HG02870 (cell line): ENCODE results near the gene PCED1A.
"Not testable (repeated sequence)": the region's sequence is repeated elsewhere in the genome, so short reads cannot be mapped to it uniquely, and the experiment has no call there.

Experiments used
- ATAC-seq: cut with Tn5 transposase; IDR thresholded peaks from one replicate; pipeline ENCODE4 v1.9.1; 2021; ENCODE audit warnings: mild to moderate bottlenecking, moderate library complexity; ENCODE audit not compliant: unreplicated experiment

Gene PCED1A

DNA sequence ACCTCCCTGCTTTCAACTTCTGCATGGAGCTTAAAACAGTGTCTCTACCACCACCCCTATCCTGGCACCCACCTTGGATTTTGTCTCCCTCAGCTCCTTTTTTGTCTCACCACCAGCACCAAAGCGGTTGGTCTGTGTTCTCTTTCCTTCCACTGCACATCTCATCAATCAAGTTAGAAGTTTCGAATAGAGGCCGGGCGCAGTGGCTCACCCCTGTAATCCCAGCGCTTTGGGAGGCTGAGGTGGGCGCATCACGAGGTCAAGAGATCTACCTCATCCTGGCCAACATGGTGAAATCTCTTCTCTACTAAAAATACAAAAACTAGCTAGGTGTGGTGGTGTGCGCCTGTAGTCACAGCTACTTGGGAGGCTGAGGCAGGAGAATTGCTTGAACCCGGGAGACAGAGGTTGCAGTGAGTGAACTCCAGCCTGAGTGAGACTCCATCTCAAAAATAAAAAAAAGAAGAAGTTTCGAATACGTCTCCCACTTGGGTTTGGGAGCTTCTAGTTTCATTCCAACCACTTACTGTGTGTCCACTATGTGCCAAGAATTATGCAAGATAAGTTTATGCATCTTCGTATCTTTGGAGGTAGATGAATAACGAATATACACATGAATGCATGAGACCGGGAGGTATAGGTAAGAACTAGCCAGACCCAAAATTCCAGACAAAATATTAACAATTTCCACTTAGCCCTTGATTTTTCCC, 5.9 kb downstream of the PCED1A start:
- ATAC-seq = no peak

- no peak for ATAC-seq
Measured at GRCh38 chr20:2833761-2834160, 6.7 kb downstream of the PCED1A start.

GRCh38 chr20:2831206-2831605, 9.2 kb downstream of the PCED1A start:
- not testable (repeated sequence) for ATAC-seq

- ATAC-seq = no peak
Measured at GRCh38 chr20:2829376-2829775, 11.1 kb downstream of the PCED1A start.

DNA sequence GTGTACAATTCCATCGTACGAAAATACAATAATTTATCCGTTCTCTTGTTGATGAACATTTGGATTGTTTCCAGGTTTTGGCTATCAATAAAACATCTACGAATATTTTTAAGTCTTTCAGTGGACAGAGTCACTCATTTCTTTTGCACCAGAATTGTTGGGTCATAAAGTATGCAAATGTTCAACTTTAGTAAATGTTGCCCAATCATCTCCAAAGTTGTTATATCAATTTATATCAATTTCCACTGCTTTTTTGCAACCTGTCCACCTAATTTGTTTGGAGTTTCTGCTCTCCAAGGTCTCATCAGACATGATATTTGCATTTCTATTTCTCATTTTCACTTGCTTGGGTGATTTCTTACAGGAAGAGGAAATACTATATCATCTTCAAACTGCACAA, 13.8 kb downstream of the PCED1A start:
- no peak for ATAC-seq

- ATAC-seq = no peak
Measured at GRCh38 chr20:2825761-2826160, 14.7 kb downstream of the PCED1A start.

GRCh38 chr20:2822073-2822472, 18.4 kb downstream of the PCED1A start:
- no peak for ATAC-seq

DNA sequence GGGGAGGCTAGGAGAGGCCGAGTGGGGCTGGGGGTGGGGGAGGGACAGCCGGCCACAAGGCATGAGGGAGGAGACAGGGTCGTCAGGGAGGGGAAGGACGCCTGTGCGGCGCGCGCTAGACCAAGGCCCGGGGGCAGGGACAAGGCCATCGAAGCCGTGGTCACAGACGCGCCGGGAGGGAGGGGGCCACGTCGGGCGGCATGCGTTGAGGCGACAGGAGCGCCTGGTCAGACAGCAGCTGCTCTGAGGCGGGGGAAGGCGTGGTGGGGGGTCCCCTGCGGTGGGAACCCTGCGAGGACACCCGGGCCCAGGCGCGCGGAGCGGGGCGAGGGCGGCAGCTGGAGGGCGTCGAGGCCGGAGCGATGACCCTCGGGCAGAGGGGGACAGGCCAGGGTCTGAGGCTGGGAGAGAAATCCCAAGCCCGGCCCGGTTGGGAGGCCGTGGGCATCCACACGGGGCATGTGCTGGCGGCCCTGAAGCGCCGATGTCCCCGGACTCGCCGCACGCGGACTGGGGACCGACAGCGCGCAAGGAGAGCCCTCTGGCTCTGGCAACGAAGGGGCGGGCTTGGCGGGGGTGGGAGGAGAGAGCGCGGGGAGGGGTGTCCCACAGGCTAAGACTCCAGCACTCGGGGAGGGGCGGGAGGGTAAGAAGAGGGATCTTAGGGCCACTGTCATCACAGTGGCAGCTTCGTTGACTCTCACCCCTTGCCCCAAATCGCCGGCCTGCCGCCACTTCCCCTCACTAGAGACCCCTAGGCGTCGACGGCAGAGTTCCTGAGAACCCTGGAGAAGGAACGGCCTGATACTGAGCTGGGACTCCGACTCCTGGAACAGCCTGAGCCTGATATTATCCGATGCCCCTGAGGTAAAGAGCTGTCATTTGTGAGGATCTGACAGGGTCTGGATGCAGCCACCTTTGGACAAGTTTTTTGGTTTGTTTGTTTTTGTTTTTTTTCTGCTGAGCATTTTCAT, 19.3 kb downstream of the PCED1A start:
- no peak for ATAC-seq

DNA sequence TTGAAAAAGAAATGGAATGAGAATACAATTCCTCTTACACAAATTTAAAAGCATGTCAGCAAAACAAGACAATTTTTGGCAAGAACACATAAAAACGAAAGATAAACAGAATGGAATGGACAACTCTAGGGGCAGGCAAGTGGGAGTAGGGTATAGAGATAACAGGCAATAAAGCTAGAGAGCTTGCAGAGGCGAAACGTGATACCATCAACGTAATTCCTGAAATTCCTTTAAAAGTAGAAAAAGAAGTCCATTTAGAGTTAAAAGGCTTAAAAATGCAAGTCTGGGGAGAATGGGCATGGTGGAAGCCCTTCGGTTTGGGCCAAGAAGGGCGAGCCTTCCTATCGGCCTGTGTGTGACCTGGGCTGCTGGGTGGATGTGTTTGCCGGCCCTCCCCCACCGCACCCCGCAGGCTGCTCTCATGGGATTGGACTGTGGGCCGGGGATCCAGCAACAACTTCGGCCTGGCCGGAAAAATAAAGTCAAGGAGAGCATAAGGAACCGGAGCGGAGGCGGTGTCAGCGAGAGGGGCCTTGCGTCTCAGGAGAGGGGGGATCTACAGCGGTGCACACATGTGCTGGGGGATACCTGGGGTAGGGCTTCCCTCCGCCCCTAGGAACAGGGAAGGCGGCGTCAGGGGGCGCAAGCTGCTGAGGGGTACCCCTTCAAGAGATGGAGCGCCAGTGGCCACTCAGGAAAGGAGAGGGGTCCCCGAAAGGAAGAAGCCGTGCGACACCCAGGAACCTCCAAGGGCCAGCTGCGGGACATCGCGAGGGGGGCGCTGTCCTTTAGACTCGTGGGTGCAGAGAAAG, 20.2 kb downstream of the PCED1A start:
- no peak for ATAC-seq

- ATAC-seq = no peak
Measured at GRCh38 chr20:2817891-2818595, 22.4 kb downstream of the PCED1A start.

DNA sequence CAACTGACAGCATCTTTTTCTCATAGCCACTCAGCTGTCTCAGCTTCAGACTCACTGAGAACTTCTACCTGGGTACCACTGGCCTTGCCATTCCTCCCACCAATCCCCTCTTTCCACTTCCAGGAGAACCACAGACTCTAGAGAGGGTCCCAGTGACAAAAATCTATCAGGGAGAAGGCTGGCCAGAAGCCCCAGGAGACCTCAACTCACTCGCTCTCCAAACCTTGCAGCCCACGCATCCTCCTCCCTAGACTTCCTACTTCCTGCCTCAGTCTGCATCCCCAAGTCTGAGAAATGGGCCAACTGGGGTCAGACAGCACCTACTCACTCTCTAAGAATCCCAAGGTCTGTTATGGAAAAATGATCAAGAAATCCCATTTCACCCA, 23.1 kb downstream of the PCED1A start:
- ATAC-seq = no peak

DNA sequence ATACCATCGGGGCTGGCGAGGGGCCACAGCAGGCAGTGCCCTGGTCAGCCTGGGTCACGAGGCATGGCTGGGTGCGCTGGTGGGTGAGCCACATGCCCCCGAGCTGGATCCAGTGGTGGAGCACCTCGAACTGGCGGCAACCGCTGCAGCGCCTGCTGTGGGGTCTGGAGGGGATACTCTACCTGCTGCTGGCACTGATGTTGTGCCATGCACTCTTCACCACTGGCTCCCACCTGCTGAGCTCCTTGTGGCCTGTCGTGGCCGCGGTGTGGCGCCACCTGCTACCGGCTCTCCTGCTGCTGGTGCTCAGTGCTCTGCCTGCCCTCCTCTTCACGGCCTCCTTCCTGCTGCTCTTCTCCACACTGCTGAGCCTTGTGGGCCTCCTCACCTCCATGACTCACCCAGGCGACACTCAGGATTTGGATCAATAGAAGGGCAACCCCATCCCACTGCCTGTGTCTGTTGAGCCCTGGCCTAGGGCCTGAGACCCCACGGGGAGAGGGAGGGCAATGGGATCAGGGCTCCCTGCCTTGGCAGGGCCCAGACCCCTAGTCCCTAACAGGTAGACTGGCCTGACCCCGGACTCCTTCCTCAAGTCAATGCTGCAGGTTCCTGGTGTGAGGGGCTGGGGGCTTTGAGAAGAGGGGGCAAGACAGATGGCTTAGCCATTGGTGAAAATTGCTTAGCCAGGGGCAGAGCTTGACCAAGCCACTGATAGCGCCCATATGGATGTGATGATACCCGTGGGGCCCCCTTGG, 23.7 kb downstream of the PCED1A start:
- ATAC-seq = no peak

GRCh38 chr20:2816030-2816582, 24.3 kb downstream of the PCED1A start, which contains the start of gene TMEM239:
Gene TMEM239 (plus strand): TSS chr20:2816364. CDS start chr20:2816555, 191 bp downstream.
- ATAC-seq = no peak

- no peak for ATAC-seq
Measured at GRCh38 chr20:2815242-2815900, 25.1 kb downstream of the PCED1A start.

DNA sequence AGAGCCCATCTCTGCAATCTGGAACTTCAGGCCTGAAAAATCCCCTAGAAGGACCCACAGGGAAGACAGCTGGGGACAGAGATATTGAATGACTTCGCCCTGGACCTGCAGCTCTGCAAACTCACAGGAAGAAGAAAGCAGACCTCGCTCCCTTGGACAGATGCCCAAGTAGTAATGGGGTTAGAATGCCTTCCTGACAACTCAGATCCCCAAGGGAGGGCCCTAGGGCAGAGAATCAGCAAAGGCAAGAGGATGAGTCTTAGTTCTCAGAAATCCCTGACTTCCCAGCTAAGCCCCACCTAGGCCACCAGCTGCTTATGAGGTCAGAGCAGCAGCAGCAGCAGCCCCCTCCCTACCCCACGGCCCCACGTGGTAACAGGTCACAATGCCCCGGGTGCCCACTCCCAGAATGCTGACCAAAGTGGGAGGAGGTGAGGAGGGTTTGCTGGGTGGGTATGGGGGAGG, 25.8 kb downstream of the PCED1A start, which contains the start of gene C20orf141:
TSS of gene C20orf141 (plus strand) at position 401 of the 465 bp plus-strand sequence. CDS start 198 bp downstream, outside the sequence.
- ATAC-seq = no peak

DNA sequence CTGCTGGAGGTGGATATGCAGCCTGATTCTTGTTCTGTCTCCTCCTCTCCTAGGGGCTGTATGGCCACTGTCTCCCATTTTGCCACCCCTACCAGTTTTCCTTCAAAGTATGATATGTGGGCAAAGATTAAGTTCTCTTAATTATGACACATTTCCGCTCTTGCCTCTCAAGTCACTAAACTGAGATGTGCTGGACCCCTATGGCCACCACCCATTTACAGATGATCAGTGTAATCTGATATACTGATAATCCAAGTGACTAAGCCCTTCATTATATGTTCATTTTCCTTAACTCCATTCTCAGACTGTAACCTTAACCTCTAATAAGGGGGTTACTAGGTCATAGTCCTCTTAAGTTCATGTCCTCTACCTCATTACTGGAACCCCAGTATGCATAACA, 26.4 kb downstream of the PCED1A start:
- ATAC-seq = no peak

DNA sequence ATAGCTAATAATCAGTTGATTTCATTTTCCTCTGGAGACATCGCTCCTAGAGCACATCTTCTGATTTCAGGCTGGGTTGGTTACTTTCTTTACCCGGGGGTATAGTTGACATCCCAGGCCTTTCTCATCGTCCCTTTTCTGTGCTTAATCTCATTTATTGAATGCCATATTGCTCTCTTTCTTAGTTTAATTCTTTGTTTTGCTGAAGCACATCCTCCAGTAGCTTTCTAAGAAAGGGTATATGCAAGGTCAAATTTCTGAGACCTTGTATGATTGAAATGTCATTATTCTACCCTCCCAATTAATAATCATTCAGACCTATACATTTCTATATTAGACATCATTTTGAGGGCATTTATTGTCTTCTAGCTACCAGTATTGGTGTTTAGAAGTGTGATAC, 28.3 kb downstream of the PCED1A start:
- ATAC-seq = no peak

GRCh38 chr20:2809690-2810089, 30.8 kb downstream of the PCED1A start:
- no peak for ATAC-seq

GRCh38 chr20:2807929-2808328, 32.5 kb downstream of the PCED1A start:
- not testable (repeated sequence) for ATAC-seq
